Sigmoid colon (tissue), 7 donors: ENCODE results near the gene ELMO1. TPM values are rescaled to one million over a fixed set of nuclear protein-coding genes. Genes with fewer than 3 reads are reported as not detected.

ENCODE experiments used
- DNase-seq: peaks from one replicate; pipeline ENCODE4 v3.0.0-alpha.2; 2019
- H3K27ac ChIP-seq, 4 donors: fragments of 200-600 bp; sonication (generic); one replicate each; pipeline ENCODE4 v1.5.1; 2016 to 2019; ENCODE audit warnings: mild to moderate bottlenecking in 1 of 4
- H3K27me3 ChIP-seq, 3 donors: fragments of 200-600 bp; sonication (generic); one replicate each; pipeline ENCODE4 v1.5.1; 2019; ENCODE audit warnings: mild to moderate bottlenecking in 1 of 3
- H3K36me3 ChIP-seq, 4 donors: fragments of 200-600 bp; sonication (generic); one replicate each; pipeline ENCODE4 v1.5.1; 2016 to 2019
- H3K4me1 ChIP-seq, 4 donors: fragments of 200-600 bp; sonication (generic); one replicate each; pipeline ENCODE4 v1.5.1; 2017 to 2019
- H3K4me3 ChIP-seq, 4 donors: fragments of 200-600 bp; sonication (generic); one replicate each; pipeline ENCODE4 v1.5.1; 2017 to 2019; ENCODE audit warnings: mild to moderate bottlenecking in 2 of 4, moderate library complexity in 1 of 4
- H3K9me3 ChIP-seq, 4 donors: fragments of 200-600 bp in 3 of 4; sonication (generic) in 3 of 4; one replicate each; pipeline versions ENCODE4 v1.5.1 to v1.6.1; 2013 to 2019
- CTCF ChIP-seq, 4 experiments: fragments of 450-650 bp in 3 of 4; fragments of 200-600 bp in 1 of 4; IDR thresholded peaks; one replicate each; pipeline ENCODE4 v1.5.1; 2016 to 2019; ENCODE audit warnings: antibody characterized with exemption in 4 of 4, mild to moderate bottlenecking in 3 of 4, moderate library complexity in 2 of 4
- EP300 ChIP-seq, 4 donors: sonication (generic); formaldehyde crosslinking; IDR thresholded peaks; one replicate each; pipeline ENCODE4 v1.6.1; 2017; ENCODE audit warnings: antibody characterized with exemption in 4 of 4
- POLR2A ChIP-seq, 2 donors: fragments of 450-650 bp; IDR thresholded peaks; one replicate each; pipeline ENCODE4 v1.6.1; 2016; ENCODE audit warnings: antibody characterized with exemption in 2 of 2, mild to moderate bottlenecking in 2 of 2, moderate library complexity in 2 of 2
- POLR2AphosphoS5 ChIP-seq, 4 donors: sonication (generic); formaldehyde crosslinking; IDR thresholded peaks; one replicate each; pipeline ENCODE4 v1.6.1; 2017; ENCODE audit warnings: antibody characterized with exemption in 4 of 4
- WGBS, 2 donors: extraction: QIAGEN DNeasy Blood & Tissue Kit; methylation state at CpG; one replicate each; pipeline ENCODE4 v1.1.7; 2013; 5-methylcytosine and 5-hydroxymethylcytosine counted together
- intact Hi-C: fragments of 100-400 bp; cut with DNase I; formaldehyde crosslinking; loops from one replicate; pipeline ENCODE4 v1.15.1; 2023
- polyA plus RNA-seq, 3 donors: library from polyadenylated mRNA; stranded (reverse); fragments of 200-250 nt; gene quantifications; one replicate each; pipeline ENCODE4 v1.2.3, GENCODE V29; 2013
- total RNA-seq, 4 donors: library from RNA; depleted of rRNA; stranded (reverse); fragments of >200 nt; gene quantifications; one replicate each; pipeline ENCODE4 v1.1.0, GENCODE V29; 2016
- donor health status: healthy with polysubstance abuse.
- donor health status: Bipolar disorder and iron deficiency.
- donor health status: healthy.

Gene ELMO1
- total and polyA plus RNA-seq, 7 donors, result 2.3 to 63.1 (median 33.9) TPM

- WGBS, 2 donors, result 78 to 81% methylated on average over 7 of the region's 7 CpGs
- no peak for DNase-seq
- H3K27ac ChIP-seq, result no peak overlapping the region
- H3K36me3 ChIP-seq, result no peaks in the 10 kb centered on the region
- no peaks in the 10 kb centered on the region for H3K9me3 ChIP-seq
- peaks cover 0 to 6% (median 0%) of the 10 kb centered on the region in 4 donors for H3K4me1 ChIP-seq
- no peak overlapping the region for H3K4me3 ChIP-seq
- TF ChIP-seq CTCF (IDR thresholded peaks at IDR 0.05) (no peak), POLR2AphosphoS5 (IDR thresholded peaks at IDR 0.05) (no peak), POLR2A (IDR thresholded peaks at IDR 0.05) (no peak), EP300 (IDR thresholded peaks at IDR 0.05) (no peak)
- no peaks in the 10 kb centered on the region for H3K27me3 ChIP-seq
- intact Hi-C loops, result loop anchor here (5.0 kb wide), 1 partner anchor 194 kb away; no protein-coding TSS in a partner anchor
Observed at GRCh38 chr7:37180828-37181549, 267.7 kb downstream of the ELMO1 start.

GRCh38 chr7:37176079-37176478, 272.6 kb downstream of the ELMO1 start:
- Histone ChIP-seq H3K36me3 (no peaks in the 10 kb centered on the region), H3K27me3 (no peaks in the 10 kb centered on the region), H3K4me3 (no peak overlapping the region), H3K27ac (no peak overlapping the region), H3K9me3 (no peaks in the 10 kb centered on the region), H3K4me1 (no peaks in the 10 kb centered on the region)
- intact Hi-C loops, result no loop called here
- WGBS, 2 donors, result 14 to 69% methylated on average over 3 of the region's 3 CpGs
- TF ChIP-seq EP300 (IDR thresholded peaks at IDR 0.05), result no peak
- DNase-seq, result no peak

DNA sequence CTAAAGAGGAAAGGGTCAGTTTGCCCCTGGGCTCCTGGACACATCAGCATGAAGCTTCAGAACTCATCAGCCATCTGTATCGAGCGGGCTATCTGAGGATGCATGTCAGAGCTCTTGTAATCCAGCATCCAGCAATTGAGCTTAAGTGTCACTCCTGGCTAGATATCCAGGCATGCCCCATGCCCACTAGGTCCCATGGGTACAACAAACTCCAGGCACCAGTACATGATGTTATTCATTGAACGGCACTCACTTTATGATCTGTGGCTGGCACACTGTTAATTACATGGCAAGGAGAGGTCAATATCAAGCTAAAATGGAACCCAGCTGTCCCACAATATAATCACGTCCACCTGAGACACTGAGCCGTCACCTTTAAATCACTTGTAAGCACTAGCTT, 274.2 kb downstream of the ELMO1 start:
- intact Hi-C loops, result no loop called here
- WGBS, 2 donors, result 94 to 97% methylated on average over 5 of the region's 5 CpGs
- no peak overlapping the region for H3K27ac ChIP-seq

DNA sequence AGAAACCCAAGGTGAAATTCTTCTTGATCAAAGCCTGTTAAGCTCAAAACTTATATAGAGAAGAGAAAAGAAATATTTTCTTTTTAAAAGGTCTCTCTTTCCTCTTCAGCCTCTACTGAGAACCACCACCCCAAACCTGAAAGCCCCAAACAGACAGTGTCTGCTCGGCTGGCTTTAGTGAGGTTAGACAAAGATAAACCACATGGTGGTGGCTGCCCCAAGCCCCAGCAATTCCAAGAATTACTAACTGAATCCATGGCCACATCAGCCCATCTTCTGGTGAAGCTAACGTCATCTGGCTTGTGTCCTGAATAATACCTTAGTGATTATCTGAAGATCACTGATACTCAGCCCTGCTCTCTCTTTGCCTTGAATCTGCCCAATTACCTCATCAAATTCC, 275.0 kb downstream of the ELMO1 start:
- no peak overlapping the region for H3K27ac ChIP-seq
- no peaks in the 10 kb centered on the region for H3K36me3 ChIP-seq
- no peaks in the 10 kb centered on the region for H3K27me3 ChIP-seq
- no peaks in the 10 kb centered on the region for H3K4me1 ChIP-seq
- H3K9me3 ChIP-seq, result no peaks in the 10 kb centered on the region
- DNase-seq, result no peak
- H3K4me3 ChIP-seq, result no peak overlapping the region
- TF ChIP-seq CTCF (IDR thresholded peaks at IDR 0.05), result no peak
- no peak for TF ChIP-seq EP300 (IDR thresholded peaks at IDR 0.05)
- no peak for TF ChIP-seq POLR2AphosphoS5 (IDR thresholded peaks at IDR 0.05)
- no peak for TF ChIP-seq POLR2A (IDR thresholded peaks at IDR 0.05)
- WGBS, 2 donors, result 86 to 89% methylated on average over 2 of the region's 2 CpGs
- intact Hi-C loops, result no loop called here

More for the DNA sequence above, 274.2 kb downstream of the ELMO1 start:
- TF ChIP-seq POLR2AphosphoS5 (IDR thresholded peaks at IDR 0.05) (no peak), POLR2A (IDR thresholded peaks at IDR 0.05) (no peak), CTCF (IDR thresholded peaks at IDR 0.05) (no peak), EP300 (IDR thresholded peaks at IDR 0.05) (no peak)
- Histone ChIP-seq H3K36me3 (no peaks in the 10 kb centered on the region), H3K4me1 (no peaks in the 10 kb centered on the region), H3K9me3 (no peaks in the 10 kb centered on the region), H3K27me3 (no peaks in the 10 kb centered on the region), H3K4me3 (no peak overlapping the region)
- no peak for DNase-seq

DNA sequence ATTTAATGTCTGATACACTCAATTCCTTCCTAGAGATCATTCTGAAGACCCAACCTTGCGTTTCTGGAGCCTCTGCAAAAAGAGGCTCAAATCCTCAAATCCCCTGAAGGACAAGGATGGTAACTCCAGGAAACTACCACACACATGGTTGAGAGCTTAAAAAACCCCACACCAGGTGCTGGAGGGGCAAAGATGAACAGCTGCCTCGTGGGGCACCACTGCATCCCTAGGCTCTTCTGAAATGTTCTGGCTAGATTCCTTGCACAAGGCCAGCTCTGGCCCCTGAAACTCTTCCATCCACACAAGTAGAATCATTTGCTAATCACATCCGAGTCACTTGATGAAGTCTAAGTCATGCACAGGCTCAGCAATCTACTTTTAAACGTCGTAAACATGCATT, 286.6 kb downstream of the ELMO1 start:
- intact Hi-C loops, result no loop called here
- WGBS, 2 donors, result 64 to 69% methylated on average over 5 of the region's 5 CpGs
- H3K27me3 ChIP-seq, result no peaks in the 10 kb centered on the region
- TF ChIP-seq EP300 (IDR thresholded peaks at IDR 0.05) (no peak), POLR2A (IDR thresholded peaks at IDR 0.05) (no peak), POLR2AphosphoS5 (IDR thresholded peaks at IDR 0.05) (no peak), CTCF (IDR thresholded peaks at IDR 0.05) (no peak)
- H3K27ac ChIP-seq, result no peak overlapping the region
- H3K9me3 ChIP-seq, result no peaks in the 10 kb centered on the region
- H3K4me1 ChIP-seq, result no peaks in the 10 kb centered on the region
- no peak for DNase-seq
- H3K36me3 ChIP-seq, result no peaks in the 10 kb centered on the region
- H3K4me3 ChIP-seq, result no peak overlapping the region
